Ovary (tissue), 3 donors: ENCODE measurements around the gene KIF26A.

Experiments used
- CTCF ChIP-seq, 3 donors: fragments of 450-650 bp in 2 of 3; fragments of 200-600 bp in 1 of 3; IDR thresholded peaks; one replicate each; pipeline versions ENCODE4 v1.5.1 to v1.8.0; 2016 to 2022; ENCODE audit warnings: antibody characterized with exemption in 3 of 3, mild to moderate bottlenecking in 1 of 3
- EP300 ChIP-seq: sonication (generic); formaldehyde crosslinking; IDR thresholded peaks from one replicate; pipeline ENCODE4 v1.6.1; 2017; ENCODE audit warnings: antibody characterized with exemption
- POLR2A ChIP-seq: fragments of 450-650 bp; IDR thresholded peaks from one replicate; pipeline ENCODE4 v1.6.1; 2017; ENCODE audit warnings: antibody characterized with exemption, mild to moderate bottlenecking, moderate library complexity
- donor health status: DM: no; HTN: no; CAD: no.

GRCh38 chr14:104103446-104104075 is 34.8 kb upstream of the KIF26A start:
- TF ChIP-seq CTCF (IDR thresholded peaks at IDR 0.05) (no peak), POLR2A (no peak), EP300 (no peak)
